OCI-LY7 (cell line): Measurements from ENCODE around the gene UBA3. TPM values are rescaled to one million over a fixed set of nuclear protein-coding genes. Genes with fewer than 3 reads are reported as not detected.
A peak's percentile ranks its signal among the peaks of the same experiment; 100 is the strongest.

ENCODE experiments used
- BruUV-seq: library from RNA; stranded (reverse); fragments of 400-500 nt; replicated peaks from 2 replicates; lab custom pipeline; 2021; lab: Mats Ljungman, UMichigan
- CTCF ChIA-PET: fragments of 300-600 bp; sonication (Branson Sonifier 250); formaldehyde crosslinking; loops from one replicate; lab custom pipeline; 2022; ENCODE audit warnings: antibody characterized with exemption; ENCODE audit not compliant: unreplicated experiment; lab: Charles Lee
- POLR2A ChIA-PET: fragments of 300-600 bp; sonication (Branson Sonifier 250); formaldehyde crosslinking; loops from one replicate; lab custom pipeline; 2022; ENCODE audit warnings: antibody characterized with exemption; lab: Charles Lee
- DNase-seq: peaks from one replicate; pipeline ENCODE4 v3.0.0-alpha.2; 2015; ENCODE audit warnings: low spot score
- H2AFZ ChIP-seq: fragments of 200-600 bp; sonication (generic), shearing (Covaris generic); 2 replicates; pipeline ENCODE4 v1.6.1; 2014; ENCODE audit warnings: mild to moderate bottlenecking, antibody characterized with exemption, low read length, moderate library complexity
- H3K27ac ChIP-seq: fragments of 200-600 bp; sonication (generic); 2 replicates; pipeline ENCODE4 v1.5.1; 2014; ENCODE audit warnings: mixed run types, low read depth, mild to moderate bottlenecking, moderate library complexity, low read length, inconsistent platforms; ENCODE audit not compliant: poor library complexity, severe bottlenecking
- H3K36me3 ChIP-seq: fragments of 200-600 bp; sonication (generic); 2 replicates; pipeline ENCODE4 v1.6.1; 2014; ENCODE audit warnings: mild to moderate bottlenecking, antibody characterized with exemption, low read length, moderate library complexity, mixed read lengths; ENCODE audit not compliant: insufficient read depth
- H3K4me1 ChIP-seq: fragments of 200-600 bp; sonication (generic); 2 replicates; pipeline ENCODE4 v1.5.1; 2014; ENCODE audit warnings: mild to moderate bottlenecking, low read length; ENCODE audit not compliant: insufficient read depth, poor library complexity, severe bottlenecking
- H3K4me2 ChIP-seq: fragments of 200-600 bp; sonication (generic); 2 replicates; pipeline ENCODE4 v1.6.1; 2014; ENCODE audit warnings: mild to moderate bottlenecking, low read length
- H3K4me3 ChIP-seq: fragments of 200-600 bp; sonication (generic); 2 replicates; pipeline ENCODE4 v1.5.1; 2014; ENCODE audit warnings: mild to moderate bottlenecking, low read depth, low read length; ENCODE audit not compliant: poor library complexity, severe bottlenecking
- H3K79me2 ChIP-seq: fragments of 200-600 bp; sonication (generic); 2 replicates; pipeline ENCODE4 v1.6.1; 2016; ENCODE audit warnings: low read depth, mild to moderate bottlenecking, low read length, moderate library complexity, mixed read lengths; ENCODE audit not compliant: insufficient read depth
- H3K9me2 ChIP-seq: fragments of 200-600 bp; sonication (generic); 2 replicates; pipeline ENCODE4 v1.6.1; 2016; ENCODE audit warnings: mild to moderate bottlenecking, low read length, mixed read lengths; ENCODE audit not compliant: insufficient read depth
- H3K9me3 ChIP-seq: fragments of 200-600 bp; sonication (generic); 2 replicates; pipeline ENCODE4 v1.6.1; 2014; ENCODE audit warnings: mild to moderate bottlenecking, mixed run types, low read length, mixed read lengths
- H4K20me1 ChIP-seq: fragments of 200-600 bp; sonication (generic); 2 replicates; pipeline ENCODE4 v1.6.1; 2014; ENCODE audit warnings: mild to moderate bottlenecking, antibody characterized with exemption, low read length, moderate library complexity, mixed read lengths; ENCODE audit not compliant: insufficient read depth
- EZH2phosphoT487 ChIP-seq: fragments of 200-600 bp; sonication (generic); IDR thresholded peaks from 2 replicates; pipeline ENCODE4 v1.6.1; 2018; ENCODE audit warnings: low read depth, borderline replicate concordance, mild to moderate bottlenecking, mixed run types, antibody characterized with exemption, low read length, moderate library complexity, mixed read lengths
- intact Hi-C: fragments of 100-400 bp; cut with micrococcal nuclease; formaldehyde crosslinking; loops from one replicate; pipeline ENCODE4 v1.10.0; 2022; ENCODE audit not compliant: unreplicated experiment
- total RNA-seq, 2 experiments: library from RNA; depleted of rRNA in 1 of 2; stranded (reverse); fragments of >200 nt in 1 of 2; shearing (Covaris generic) in 1 of 2; gene quantifications; 2 replicates each; pipeline ENCODE4 v1.2.3, GENCODE V29; 2014 to 2022
- TF ChIP-seq, protein P1 (sequence below): fragments of 200-600 bp; sonication (generic); conservative IDR thresholded peaks from 2 replicates; pipeline ENCODE4 v1.5.1; 2014; ENCODE audit warnings: mild to moderate bottlenecking, antibody characterized with exemption, low read length, moderate library complexity, mixed read lengths

The UBA3 gene
- total RNA-seq, 2 experiments from 2014 or later, result 70.2 to 78.8 TPM

- Histone ChIP-seq H3K79me2 (peaks cover 21% of the 10 kb centered on the region; the same call in 1 of the 2 replicates), H3K27ac (no peak overlapping the region), H4K20me1 (no peaks in the 10 kb centered on the region), H2AFZ (no peak overlapping the region), H3K4me2 (peak overlapping the region; percentile 33; the same call in 1 of the 2 replicates), H3K9me3 (no peaks in the 10 kb centered on the region), H3K4me3 (no peak overlapping the region), H3K9me2 (no peaks in the 10 kb centered on the region), H3K36me3 (no peaks in the 10 kb centered on the region), H3K4me1 (peaks cover 64% of the 10 kb centered on the region)
- ChIA-PET POLR2A (interaction anchor here (0.7 to 0.9 kb wide), 3 partner anchors 8 to 35 kb away, joined by 3 to 4 read pairs (median 3); partner anchors contain the start of gene TMF1), CTCF (interaction anchor here (0.8 kb wide), 1 partner anchor 9 kb away, joined by 3 read pairs; no protein-coding TSS in a partner anchor)
- intact Hi-C loops, result no loop called here
- TF ChIP-seq, protein P1, sequence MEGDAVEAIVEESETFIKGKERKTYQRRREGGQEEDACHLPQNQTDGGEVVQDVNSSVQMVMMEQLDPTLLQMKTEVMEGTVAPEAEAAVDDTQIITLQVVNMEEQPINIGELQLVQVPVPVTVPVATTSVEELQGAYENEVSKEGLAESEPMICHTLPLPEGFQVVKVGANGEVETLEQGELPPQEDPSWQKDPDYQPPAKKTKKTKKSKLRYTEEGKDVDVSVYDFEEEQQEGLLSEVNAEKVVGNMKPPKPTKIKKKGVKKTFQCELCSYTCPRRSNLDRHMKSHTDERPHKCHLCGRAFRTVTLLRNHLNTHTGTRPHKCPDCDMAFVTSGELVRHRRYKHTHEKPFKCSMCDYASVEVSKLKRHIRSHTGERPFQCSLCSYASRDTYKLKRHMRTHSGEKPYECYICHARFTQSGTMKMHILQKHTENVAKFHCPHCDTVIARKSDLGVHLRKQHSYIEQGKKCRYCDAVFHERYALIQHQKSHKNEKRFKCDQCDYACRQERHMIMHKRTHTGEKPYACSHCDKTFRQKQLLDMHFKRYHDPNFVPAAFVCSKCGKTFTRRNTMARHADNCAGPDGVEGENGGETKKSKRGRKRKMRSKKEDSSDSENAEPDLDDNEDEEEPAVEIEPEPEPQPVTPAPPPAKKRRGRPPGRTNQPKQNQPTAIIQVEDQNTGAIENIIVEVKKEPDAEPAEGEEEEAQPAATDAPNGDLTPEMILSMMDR, result no peak
- TF ChIP-seq EZH2phosphoT487, result no peak
- DNase-seq, result no peak
- TSS peak; percentile 25 for BruUV-seq
These were observed 7.0 kb upstream of the UBA3 start for GRCh38 chr3:69087030-69087791.

DNA sequence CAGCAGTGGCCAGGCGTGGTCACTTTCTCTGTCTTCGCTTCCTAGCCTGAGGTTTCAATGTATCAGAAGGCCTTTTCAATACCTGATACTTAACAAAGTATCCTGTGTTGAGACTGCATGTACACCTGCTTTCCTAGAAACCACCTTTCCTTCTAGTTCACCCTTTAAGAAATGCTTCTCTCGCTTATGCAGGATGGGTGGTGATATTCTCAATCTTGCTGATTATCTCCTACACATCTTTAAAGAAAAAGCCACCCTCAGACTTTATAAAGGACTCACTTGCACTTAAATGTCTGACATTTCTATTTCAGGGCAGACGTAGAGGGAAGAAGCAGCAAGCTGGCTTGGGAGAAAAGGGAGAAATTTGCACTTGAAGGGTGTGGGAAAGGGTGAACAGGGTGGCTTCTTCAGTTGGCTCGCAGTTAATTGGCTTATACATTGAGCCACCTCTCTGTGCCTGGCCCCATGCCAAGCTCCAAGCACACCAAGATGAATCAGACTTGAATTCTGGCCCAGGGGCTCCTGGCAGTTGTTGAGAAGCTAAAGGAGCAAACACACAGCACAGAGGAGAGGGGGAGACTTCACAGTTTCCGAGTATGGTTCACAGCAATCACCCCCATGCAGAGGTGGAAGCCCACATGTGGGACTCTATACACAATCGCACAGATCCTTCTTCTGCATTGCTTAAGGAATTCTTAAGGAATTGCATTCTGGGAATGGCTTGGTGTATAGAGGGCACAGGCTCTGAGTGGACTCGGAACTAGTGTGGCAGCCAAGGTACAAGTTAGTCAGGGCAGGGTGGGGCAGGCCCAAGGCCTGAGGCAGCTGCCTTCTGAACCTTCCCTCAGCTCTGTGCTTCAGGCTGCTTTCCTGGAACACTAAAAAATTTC is 5.9 kb upstream of the UBA3 start:
- intact Hi-C loops, result loop anchor here (2.0 kb wide), 1 partner anchor 73 kb away; the partner anchor contains the start of gene EOGT
- Histone ChIP-seq H4K20me1 (no peaks in the 10 kb centered on the region), H3K4me3 (peak overlapping the region; percentile 86), H3K9me2 (no peaks in the 10 kb centered on the region), H3K36me3 (no peaks in the 10 kb centered on the region), H3K79me2 (peaks cover 17% of the 10 kb centered on the region; the same call in 1 of the 2 replicates), H3K27ac (no peak overlapping the region), H3K4me2 (peak overlapping the region; percentile 85), H3K4me1 (peaks cover 64% of the 10 kb centered on the region), H3K9me3 (no peaks in the 10 kb centered on the region), H2AFZ (no peak overlapping the region; the same call in 1 of the 2 replicates)
- ChIA-PET POLR2A (interaction anchor here (0.6 to 7.5 kb wide), 6 partner anchors 28 to 1422 kb away, joined by 3 to 49 read pairs (median 3); partner anchors contain the start of gene TMF1), CTCF (interaction anchor here (0.7 to 0.8 kb wide), 2 partner anchors 10 to 34 kb away, joined by 3 to 4 read pairs; no protein-coding TSS in a partner anchor)
- no peak for TF ChIP-seq EZH2phosphoT487
- TF ChIP-seq, protein P1, result no peak
- no TSS peak for BruUV-seq
- DNase-seq, result peak; percentile 26
